ENCODE results near the gene HHLA2.

HHLA2 gene

GRCh38 chr3:108345492-108346205 lies 49.3 kb downstream of the HHLA2 start:
- no peak for DNase-seq (ENCODE audit: low spot score)
- H3K4me1 ChIP-seq (ENCODE audit: insufficient read depth, poor library complexity, severe bottlenecking): no peaks in the 10 kb centered on the region
- H3K36me3 ChIP-seq (ENCODE audit: low read depth): no peaks in the 10 kb centered on the region
- TF ChIP-seq CTCF (IDR thresholded peaks at IDR 0.05; ENCODE audit: poor library complexity, severe bottlenecking): no peak
- ATAC-seq (ENCODE audit: low read depth): no peak
- H3K9me3 ChIP-seq (ENCODE audit: severe bottlenecking): no peaks in the 10 kb centered on the region
- H3K27ac ChIP-seq (ENCODE audit: poor library complexity, severe bottlenecking): no peak overlapping the region
- H3K27me3 ChIP-seq (ENCODE audit: insufficient read depth, poor library complexity, severe bottlenecking): no peaks in the 10 kb centered on the region
- no peak overlapping the region for H3K4me3 ChIP-seq (ENCODE audit: severe bottlenecking)

GRCh38 chr3:108346301-108347227 lies 50.2 kb downstream of the HHLA2 start:
- H3K9me3 ChIP-seq (ENCODE audit: severe bottlenecking): no peaks in the 10 kb centered on the region
- no peak overlapping the region for H3K27ac ChIP-seq (ENCODE audit: poor library complexity, severe bottlenecking)
- H3K36me3 ChIP-seq (ENCODE audit: low read depth): no peaks in the 10 kb centered on the region
- no peaks in the 10 kb centered on the region for H3K4me1 ChIP-seq (ENCODE audit: insufficient read depth, poor library complexity, severe bottlenecking)
- no peak for TF ChIP-seq CTCF (IDR thresholded peaks at IDR 0.05; ENCODE audit: poor library complexity, severe bottlenecking)
- DNase-seq (ENCODE audit: low spot score) (no peak), ATAC-seq (ENCODE audit: low read depth) (no peak)
- no peaks in the 10 kb centered on the region for H3K27me3 ChIP-seq (ENCODE audit: insufficient read depth, poor library complexity, severe bottlenecking)
- H3K4me3 ChIP-seq (ENCODE audit: severe bottlenecking): no peak overlapping the region

GRCh38 chr3:108352176-108352575 lies 55.8 kb downstream of the HHLA2 start:
- Histone ChIP-seq H3K4me1 (ENCODE audit: insufficient read depth, poor library complexity, severe bottlenecking) (no peaks in the 10 kb centered on the region), H3K9me3 (ENCODE audit: severe bottlenecking) (no peaks in the 10 kb centered on the region), H3K27me3 (ENCODE audit: insufficient read depth, poor library complexity, severe bottlenecking) (no peaks in the 10 kb centered on the region), H3K4me3 (ENCODE audit: severe bottlenecking) (no peak overlapping the region), H3K27ac (ENCODE audit: poor library complexity, severe bottlenecking) (no peak overlapping the region), H3K36me3 (ENCODE audit: low read depth) (no peaks in the 10 kb centered on the region)
- no peak for TF ChIP-seq CTCF (IDR thresholded peaks at IDR 0.05; ENCODE audit: poor library complexity, severe bottlenecking)
- DNase-seq (ENCODE audit: low spot score) (no peak), ATAC-seq (ENCODE audit: low read depth) (no peak)

- Histone ChIP-seq H3K27ac (ENCODE audit: poor library complexity, severe bottlenecking) (no peak overlapping the region), H3K4me3 (ENCODE audit: severe bottlenecking) (no peak overlapping the region), H3K9me3 (ENCODE audit: severe bottlenecking) (no peaks in the 10 kb centered on the region), H3K36me3 (ENCODE audit: low read depth) (no peaks in the 10 kb centered on the region), H3K4me1 (ENCODE audit: insufficient read depth, poor library complexity, severe bottlenecking) (no peaks in the 10 kb centered on the region), H3K27me3 (ENCODE audit: insufficient read depth, poor library complexity, severe bottlenecking) (no peaks in the 10 kb centered on the region)
- DNase-seq (ENCODE audit: low spot score) (no peak), ATAC-seq (ENCODE audit: low read depth) (no peak)
- TF ChIP-seq CTCF (IDR thresholded peaks at IDR 0.05; ENCODE audit: poor library complexity, severe bottlenecking): no peak
Observed at GRCh38 chr3:108354562-108354961, 58.2 kb downstream of the HHLA2 start.
